IPS-20b (cell line): ENCODE data around the gene MTERF4.

Experiments used
- H3K27ac ChIP-seq: one replicate; pipeline ENCODE4 v1.5.1; 2013; ENCODE audit warnings: low read length
- H3K27me3 ChIP-seq: 2 replicates; pipeline ENCODE4 v1.6.1; 2013; ENCODE audit warnings: mild to moderate bottlenecking, low read length, inconsistent platforms; ENCODE audit not compliant: insufficient read depth
- H3K36me3 ChIP-seq: 2 replicates; pipeline ENCODE4 v1.6.1; 2013; ENCODE audit warnings: low read depth, mild to moderate bottlenecking, inconsistent platforms, low read length, moderate library complexity; ENCODE audit not compliant: insufficient read depth
- H3K4me1 ChIP-seq: 2 replicates; pipeline ENCODE4 v1.6.1; 2013; ENCODE audit warnings: mild to moderate bottlenecking, control low read depth, inconsistent platforms, low read length, moderate library complexity; ENCODE audit not compliant: insufficient read depth
- H3K4me3 ChIP-seq: 2 replicates; pipeline ENCODE4 v1.5.1; 2013; ENCODE audit warnings: mild to moderate bottlenecking, low read length, inconsistent platforms
- H3K9ac ChIP-seq: 2 replicates; pipeline ENCODE4 v1.6.1; 2013; ENCODE audit warnings: low read depth, mild to moderate bottlenecking, inconsistent platforms, low read length, moderate library complexity
- H3K9me3 ChIP-seq: 2 replicates; pipeline ENCODE4 v1.6.1; 2013; ENCODE audit warnings: mild to moderate bottlenecking, low read depth, low read length, inconsistent platforms; ENCODE audit not compliant: insufficient read depth

Gene MTERF4

GRCh38 chr2:241064008-241064801, 37.9 kb downstream of the MTERF4 start:
- Histone ChIP-seq H3K27ac (no peak overlapping the region), H3K4me3 (peak overlapping the region; percentile 38; the same call in 1 of the 2 replicates), H3K9ac (no peak overlapping the region), H3K4me1 (no peaks in the 10 kb centered on the region), H3K27me3 (no peaks in the 10 kb centered on the region), H3K9me3 (no peaks in the 10 kb centered on the region), H3K36me3 (no peaks in the 10 kb centered on the region)

GRCh38 chr2:241063587-241063986, 38.5 kb downstream of the MTERF4 start:
- Histone ChIP-seq H3K27me3 (no peaks in the 10 kb centered on the region), H3K4me3 (peak overlapping the region; percentile 38; the same call in 1 of the 2 replicates), H3K9me3 (no peaks in the 10 kb centered on the region), H3K4me1 (no peaks in the 10 kb centered on the region), H3K27ac (no peak overlapping the region), H3K36me3 (no peaks in the 10 kb centered on the region), H3K9ac (no peak overlapping the region)

GRCh38 chr2:241063093-241063551, 39.0 kb downstream of the MTERF4 start:
- no peak overlapping the region for H3K4me3 ChIP-seq
- H3K4me1 ChIP-seq: no peaks in the 10 kb centered on the region
- no peak overlapping the region for H3K9ac ChIP-seq
- no peak overlapping the region for H3K27ac ChIP-seq
- H3K36me3 ChIP-seq: no peaks in the 10 kb centered on the region
- H3K27me3 ChIP-seq: no peaks in the 10 kb centered on the region
- no peaks in the 10 kb centered on the region for H3K9me3 ChIP-seq

- H3K4me3 ChIP-seq: no peak overlapping the region
- no peaks in the 10 kb centered on the region for H3K4me1 ChIP-seq
- H3K9me3 ChIP-seq: no peaks in the 10 kb centered on the region
- H3K27me3 ChIP-seq: no peaks in the 10 kb centered on the region
- no peak overlapping the region for H3K9ac ChIP-seq
- H3K36me3 ChIP-seq: no peaks in the 10 kb centered on the region
- no peak overlapping the region for H3K27ac ChIP-seq
Measured at GRCh38 chr2:241062389-241063092, 39.5 kb downstream of the MTERF4 start.

GRCh38 chr2:241061275-241061674, 40.8 kb downstream of the MTERF4 start:
- Histone ChIP-seq H3K27me3 (no peaks in the 10 kb centered on the region), H3K27ac (no peak overlapping the region), H3K4me3 (no peak overlapping the region), H3K4me1 (no peaks in the 10 kb centered on the region), H3K9ac (no peak overlapping the region), H3K9me3 (no peaks in the 10 kb centered on the region), H3K36me3 (no peaks in the 10 kb centered on the region)

GRCh38 chr2:241053576-241054251, 48.4 kb downstream of the MTERF4 start:
- no peaks in the 10 kb centered on the region for H3K4me1 ChIP-seq

GRCh38 chr2:241052677-241053360, 49.3 kb downstream of the MTERF4 start:
- Histone ChIP-seq H3K9ac (no peak overlapping the region), H3K27me3 (peaks cover 13% of the 10 kb centered on the region), H3K4me1 (no peaks in the 10 kb centered on the region), H3K27ac (no peak overlapping the region), H3K36me3 (no peaks in the 10 kb centered on the region), H3K4me3 (no peak overlapping the region), H3K9me3 (no peaks in the 10 kb centered on the region)

More at GRCh38 chr2:241053576-241054251, 48.4 kb downstream of the MTERF4 start:
- no peaks in the 10 kb centered on the region for H3K36me3 ChIP-seq
- H3K27ac ChIP-seq: no peak overlapping the region
- no peaks in the 10 kb centered on the region for H3K9me3 ChIP-seq
- no peak overlapping the region for H3K4me3 ChIP-seq
- H3K27me3 ChIP-seq: peaks cover 13% of the 10 kb centered on the region
- no peak overlapping the region for H3K9ac ChIP-seq

- H3K9ac ChIP-seq: no peak overlapping the region
- H3K27ac ChIP-seq: no peak overlapping the region
- H3K9me3 ChIP-seq: no peaks in the 10 kb centered on the region
- H3K27me3 ChIP-seq: peaks cover 13% of the 10 kb centered on the region
- no peaks in the 10 kb centered on the region for H3K36me3 ChIP-seq
- H3K4me1 ChIP-seq: no peaks in the 10 kb centered on the region
- H3K4me3 ChIP-seq: no peak overlapping the region
Measured at GRCh38 chr2:241051578-241052487, 50.3 kb downstream of the MTERF4 start.

GRCh38 chr2:241050624-241051577, 51.2 kb downstream of the MTERF4 start:
- H3K27me3 ChIP-seq: peaks cover 13% of the 10 kb centered on the region
- H3K4me3 ChIP-seq: no peak overlapping the region
- H3K36me3 ChIP-seq: no peaks in the 10 kb centered on the region

More at GRCh38 chr2:241050624-241051577, 51.2 kb downstream of the MTERF4 start:
- Histone ChIP-seq H3K4me1 (no peaks in the 10 kb centered on the region), H3K9ac (no peak overlapping the region), H3K9me3 (peaks cover 2% of the 10 kb centered on the region; the same call in 1 of the 2 replicates), H3K27ac (no peak overlapping the region)
